Peyer's patch (tissue), 4 donors: ENCODE results near the gene NUDCD3. TPM values are rescaled to one million over a fixed set of nuclear protein-coding genes. Genes with fewer than 3 reads are reported as not detected.

Experiments
- DNase-seq, 3 donors: peaks; one replicate each; pipeline ENCODE4 v3.0.0-alpha.2; 2017 to 2019
- H3K27ac ChIP-seq, 4 donors: fragments of 200-600 bp; sonication (generic); one replicate each; pipeline ENCODE4 v1.5.1; 2016 to 2019
- H3K27me3 ChIP-seq, 2 donors: fragments of 200-600 bp; sonication (generic); one replicate each; pipeline ENCODE4 v1.5.1; 2019
- H3K36me3 ChIP-seq, 3 donors: fragments of 200-600 bp; sonication (generic); one replicate each; pipeline ENCODE4 v1.5.1; 2016 to 2019
- H3K4me1 ChIP-seq, 4 donors: fragments of 200-600 bp; sonication (generic); one replicate each; pipeline ENCODE4 v1.5.1; 2016 to 2019
- H3K4me3 ChIP-seq, 4 donors: fragments of 200-600 bp; sonication (generic); 1 replicate in 3 of 4; 2 replicates in 1 of 4; pipeline ENCODE4 v1.5.1; 2016 to 2019; ENCODE audit warnings: mild to moderate bottlenecking in 1 of 4
- H3K9me3 ChIP-seq, 4 donors: fragments of 200-600 bp; sonication (generic); one replicate each; pipeline ENCODE4 v1.5.1; 2016 to 2019; ENCODE audit warnings: mild to moderate bottlenecking in 1 of 4
- POLR2A ChIP-seq, 2 donors: fragments of 450-650 bp; IDR thresholded peaks; one replicate each; pipeline ENCODE4 v1.5.1; 2017; ENCODE audit warnings: antibody characterized with exemption in 2 of 2, mild to moderate bottlenecking in 2 of 2, moderate library complexity in 2 of 2
- total RNA-seq, 4 donors: library from RNA; depleted of rRNA; stranded (reverse); fragments of >200 nt; gene quantifications; one replicate each; pipeline ENCODE4 v1.1.0, GENCODE V29; 2016
- TF ChIP-seq, protein P1 (sequence below), 6 experiments: fragments of 450-650 bp in 4 of 6; fragments of 200-600 bp in 2 of 6; sonication (generic) in 1 of 6; IDR thresholded peaks; one replicate each; pipeline ENCODE4 v1.5.1; 2017 to 2019; ENCODE audit warnings: antibody characterized with exemption in 6 of 6, mild to moderate bottlenecking in 3 of 6, moderate library complexity in 1 of 6

NUDCD3 gene
- total RNA-seq, 4 donors from 2014 or later = 32.9 to 61.9 (median 44.1) TPM

DNA sequence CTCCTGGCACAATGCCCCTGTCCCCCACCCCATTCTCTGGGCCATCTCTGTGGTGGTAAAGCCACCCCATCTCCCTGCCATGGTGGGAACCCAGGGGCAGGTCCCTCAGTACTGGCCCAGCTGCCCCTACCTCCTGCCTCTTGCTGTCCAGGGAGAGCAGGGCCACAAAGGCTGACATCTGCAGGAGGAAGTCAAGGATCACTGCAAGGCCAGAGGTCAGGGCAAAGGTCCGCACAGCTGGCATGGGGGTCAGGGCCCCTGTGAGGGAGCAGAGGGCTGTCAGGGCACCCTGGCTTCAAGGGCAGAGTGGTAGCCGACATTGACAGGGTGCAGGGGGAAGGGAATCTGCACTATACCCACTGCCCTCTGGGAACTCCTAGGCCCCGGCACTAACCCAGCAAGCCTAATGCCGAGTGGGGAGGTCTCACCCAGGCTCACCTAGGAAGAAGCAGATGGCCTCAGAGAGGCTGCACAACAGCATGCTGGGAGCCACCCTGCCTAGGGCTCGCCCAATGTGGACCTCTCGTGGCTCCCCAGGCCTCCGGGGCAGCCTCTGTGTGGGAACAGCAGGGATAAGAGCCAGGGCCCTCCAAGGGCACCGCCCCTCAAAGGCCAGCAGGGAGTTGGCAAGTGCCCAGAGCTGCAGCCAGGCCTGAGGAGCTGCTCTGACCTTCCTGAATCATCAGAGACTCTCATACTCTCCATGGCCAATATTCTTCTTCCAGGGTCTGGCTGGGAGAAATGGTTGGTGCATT is 43.0 kb upstream of the NUDCD3 start:
- no peaks in the 10 kb centered on the region for H3K36me3 ChIP-seq
- no peak overlapping the region for H3K27ac ChIP-seq
- H3K4me1 ChIP-seq = peaks cover 0 to 4% (median 0%) of the 10 kb centered on the region in 4 donors
- TF ChIP-seq, protein P1, sequence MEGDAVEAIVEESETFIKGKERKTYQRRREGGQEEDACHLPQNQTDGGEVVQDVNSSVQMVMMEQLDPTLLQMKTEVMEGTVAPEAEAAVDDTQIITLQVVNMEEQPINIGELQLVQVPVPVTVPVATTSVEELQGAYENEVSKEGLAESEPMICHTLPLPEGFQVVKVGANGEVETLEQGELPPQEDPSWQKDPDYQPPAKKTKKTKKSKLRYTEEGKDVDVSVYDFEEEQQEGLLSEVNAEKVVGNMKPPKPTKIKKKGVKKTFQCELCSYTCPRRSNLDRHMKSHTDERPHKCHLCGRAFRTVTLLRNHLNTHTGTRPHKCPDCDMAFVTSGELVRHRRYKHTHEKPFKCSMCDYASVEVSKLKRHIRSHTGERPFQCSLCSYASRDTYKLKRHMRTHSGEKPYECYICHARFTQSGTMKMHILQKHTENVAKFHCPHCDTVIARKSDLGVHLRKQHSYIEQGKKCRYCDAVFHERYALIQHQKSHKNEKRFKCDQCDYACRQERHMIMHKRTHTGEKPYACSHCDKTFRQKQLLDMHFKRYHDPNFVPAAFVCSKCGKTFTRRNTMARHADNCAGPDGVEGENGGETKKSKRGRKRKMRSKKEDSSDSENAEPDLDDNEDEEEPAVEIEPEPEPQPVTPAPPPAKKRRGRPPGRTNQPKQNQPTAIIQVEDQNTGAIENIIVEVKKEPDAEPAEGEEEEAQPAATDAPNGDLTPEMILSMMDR (IDR thresholded peaks at IDR 0.05) = no peak
- no peak for TF ChIP-seq POLR2A (IDR thresholded peaks at IDR 0.05)
- DNase-seq = no peak
- H3K4me3 ChIP-seq = no peak overlapping the region
- no peaks in the 10 kb centered on the region for H3K9me3 ChIP-seq
- no peaks in the 10 kb centered on the region for H3K27me3 ChIP-seq

DNA sequence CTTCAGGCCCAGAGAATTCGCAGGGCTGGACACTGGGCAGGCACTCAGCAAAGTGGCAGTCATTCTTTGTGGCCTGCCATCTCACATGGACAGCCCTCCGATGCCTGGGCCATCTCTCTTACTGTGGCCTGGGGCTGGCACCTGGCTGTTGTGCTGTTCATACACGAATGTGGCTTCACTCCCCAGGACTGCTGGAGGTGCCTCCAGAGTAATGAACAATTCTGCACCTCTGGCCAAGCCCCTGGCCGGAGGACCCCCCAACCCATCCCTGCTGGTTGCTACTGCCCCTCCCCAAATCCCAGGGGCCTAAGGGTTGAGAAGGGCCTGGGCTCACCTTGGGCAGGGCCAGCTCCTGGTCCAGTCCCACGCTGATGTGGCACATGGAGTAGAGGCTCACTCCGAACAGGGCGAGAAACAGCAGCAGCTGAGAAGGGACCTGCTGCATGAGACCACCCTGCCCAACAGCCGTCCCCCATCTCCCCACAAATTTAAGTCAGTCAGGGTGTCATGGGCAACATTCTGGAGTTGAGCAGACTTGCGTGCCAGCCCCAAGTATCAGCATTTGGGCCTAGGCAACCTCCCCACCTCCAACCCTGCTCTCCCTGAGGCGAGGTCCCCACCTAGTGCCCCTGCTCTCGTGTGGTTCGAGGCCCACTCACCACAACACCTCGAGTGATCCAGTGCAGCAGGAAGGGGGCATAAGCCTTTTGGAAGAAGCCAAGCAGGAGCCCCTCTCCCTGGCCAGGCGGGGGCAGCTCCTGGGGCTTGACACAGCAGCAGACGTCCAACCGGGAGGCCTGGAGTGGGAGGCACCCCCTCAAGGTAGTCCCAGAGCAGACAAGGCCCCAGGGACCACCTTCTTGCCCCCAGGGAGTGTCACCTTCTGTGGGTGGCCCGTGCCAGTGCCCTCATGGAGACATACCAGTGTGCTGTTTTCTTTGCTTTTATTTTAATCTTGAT is 41.2 kb upstream of the NUDCD3 start:
- Histone ChIP-seq H3K4me3 (no peak overlapping the region), H3K36me3 (no peaks in the 10 kb centered on the region), H3K4me1 (peaks cover 0 to 4% (median 0%) of the 10 kb centered on the region in 4 donors), H3K9me3 (peaks cover 0 to 4% (median 0%) of the 10 kb centered on the region in 4 donors), H3K27me3 (no peaks in the 10 kb centered on the region), H3K27ac (no peak overlapping the region)
- TF ChIP-seq, protein P1 (IDR thresholded peaks at IDR 0.05) = no peak
- TF ChIP-seq POLR2A (IDR thresholded peaks at IDR 0.05) = no peak
- peak in 1 of 3 donors; percentile 34 for DNase-seq

DNA sequence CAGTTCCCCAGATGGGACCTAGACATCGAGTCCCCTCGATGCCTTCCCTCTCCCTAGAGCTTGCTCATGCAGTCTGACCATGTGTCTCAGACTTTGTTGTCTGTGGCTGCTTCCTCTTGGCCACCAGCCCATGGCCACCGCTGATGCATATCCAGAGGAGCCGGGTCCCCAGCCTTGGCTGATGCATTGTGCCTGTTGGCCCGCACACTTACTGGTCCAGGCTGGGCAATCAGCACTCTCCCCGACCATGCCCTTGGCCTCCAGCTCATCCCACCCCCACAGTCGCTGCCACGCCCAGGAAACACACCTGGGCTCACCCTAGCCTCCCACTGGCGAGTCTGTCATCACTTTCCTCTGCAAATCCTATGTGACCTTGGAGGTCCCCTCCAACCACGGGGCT is 40.5 kb upstream of the NUDCD3 start:
- H3K4me3 ChIP-seq = no peak overlapping the region
- H3K27ac ChIP-seq = no peak overlapping the region
- H3K4me1 ChIP-seq = peaks cover 0 to 4% (median 0%) of the 10 kb centered on the region in 4 donors
- DNase-seq = no peak
- TF ChIP-seq POLR2A (IDR thresholded peaks at IDR 0.05) = no peak
- TF ChIP-seq, protein P1 (IDR thresholded peaks at IDR 0.05) = no peak
- no peaks in the 10 kb centered on the region for H3K27me3 ChIP-seq
- H3K36me3 ChIP-seq = no peaks in the 10 kb centered on the region
- peaks cover 0 to 4% (median 0%) of the 10 kb centered on the region in 4 donors for H3K9me3 ChIP-seq

DNA sequence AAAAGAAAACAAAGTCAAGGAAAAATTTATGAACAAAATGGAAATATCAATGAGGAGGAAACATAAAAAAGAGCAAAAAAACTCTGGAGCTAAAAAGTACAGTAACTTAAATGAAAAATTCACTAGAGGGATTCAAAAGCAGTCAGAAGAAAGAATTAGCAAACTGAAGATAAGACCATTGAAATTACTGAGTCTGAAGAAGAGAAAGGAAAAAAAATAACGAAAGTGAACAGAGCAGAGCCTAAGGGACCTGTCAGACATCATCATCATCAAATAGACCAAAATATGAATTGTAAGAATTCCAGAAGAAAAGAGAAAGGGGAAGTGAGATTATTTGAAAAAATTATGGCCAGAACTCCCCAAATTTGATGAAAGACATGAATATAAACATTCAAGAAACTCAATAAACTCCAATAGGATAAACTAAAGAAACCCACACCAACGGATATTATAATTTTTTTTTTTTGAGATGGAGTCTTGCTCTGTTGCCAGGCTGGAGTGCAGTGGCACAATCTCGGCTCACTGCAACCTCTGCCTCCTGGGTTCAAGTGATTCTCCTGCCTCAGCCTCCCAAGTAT is 34.4 kb upstream of the NUDCD3 start:
- peaks cover 0 to 4% (median 0%) of the 10 kb centered on the region in 4 donors for H3K9me3 ChIP-seq
- no peaks in the 10 kb centered on the region for H3K27me3 ChIP-seq
- no peaks in the 10 kb centered on the region for H3K4me1 ChIP-seq
- no peak for DNase-seq
- no peak overlapping the region for H3K27ac ChIP-seq
- TF ChIP-seq POLR2A (IDR thresholded peaks at IDR 0.05) = no peak
- TF ChIP-seq, protein P1 (IDR thresholded peaks at IDR 0.05) = no peak
- no peak overlapping the region for H3K4me3 ChIP-seq
- H3K36me3 ChIP-seq = no peaks in the 10 kb centered on the region

DNA sequence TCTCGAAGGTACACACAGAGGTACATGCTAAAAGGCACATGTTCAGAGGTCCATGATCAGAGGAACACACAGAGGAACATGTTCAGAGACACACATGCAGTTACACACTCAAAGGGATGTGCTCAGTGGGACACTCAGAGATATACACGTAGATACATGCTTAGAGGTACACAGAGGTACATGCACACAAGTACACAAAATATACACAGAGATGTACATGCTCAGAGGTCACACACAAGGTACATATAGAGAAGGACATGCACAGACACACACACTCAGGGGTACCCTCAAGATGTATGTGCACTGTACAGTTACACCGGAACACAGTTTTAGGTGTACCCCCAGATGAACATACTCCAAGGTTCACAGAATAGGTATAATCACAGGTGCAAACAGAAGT is 31.9 kb upstream of the NUDCD3 start:
- Histone ChIP-seq H3K27ac (no peak overlapping the region), H3K36me3 (no peaks in the 10 kb centered on the region), H3K4me1 (no peaks in the 10 kb centered on the region), H3K9me3 (peaks cover 0 to 4% (median 0%) of the 10 kb centered on the region in 4 donors), H3K4me3 (no peak overlapping the region), H3K27me3 (no peaks in the 10 kb centered on the region)
- TF ChIP-seq, protein P1 (IDR thresholded peaks at IDR 0.05) = no peak
- TF ChIP-seq POLR2A (IDR thresholded peaks at IDR 0.05) = no peak
- DNase-seq = no peak
